Stimulated activated memory B cell treated with anti-CD40 and anti-IgM and Interleukin-4, amounts not matched to agents 10 μg/mL and 1 μg/mL and 100 μg/mL, for 72 hours (primary cell): ENCODE data around the gene SALL4.
A peak's percentile ranks its signal among the peaks of the same experiment; 100 is the strongest.
"Not testable (repeated sequence)": the region's sequence is repeated elsewhere in the genome, so short reads cannot be mapped to it uniquely, and the experiment has no call there.

Experiments used
- ATAC-seq: fragments of 150-1000 bp; cut with Tn5 transposase; 2 replicates; pipeline ENCODE4 v1.10.0; 2021
- H3K27ac Mint-ChIP-seq: one replicate; pipeline ENCODE4 v1.8.0; 2022; ENCODE audit warnings: mild to moderate bottlenecking, mixed read lengths
- H3K27me3 Mint-ChIP-seq: one replicate; pipeline ENCODE4 v1.8.0; 2022; ENCODE audit warnings: mixed read lengths
- H3K36me3 Mint-ChIP-seq: one replicate; pipeline ENCODE4 v1.8.0; 2022; ENCODE audit warnings: mixed read lengths
- H3K4me1 Mint-ChIP-seq: one replicate; pipeline ENCODE4 v1.8.0; 2022; ENCODE audit warnings: mixed read lengths
- H3K4me3 Mint-ChIP-seq: one replicate; pipeline ENCODE4 v1.8.0; 2022; ENCODE audit warnings: mild to moderate bottlenecking, moderate library complexity, mixed read lengths
- H3K9me3 Mint-ChIP-seq: one replicate; pipeline ENCODE4 v1.8.0; 2022; ENCODE audit warnings: mixed read lengths

Gene SALL4

GRCh38 chr20:51791626-51792025, 10.7 kb downstream of the SALL4 start:
- Mint-ChIP-seq H3K4me3 (no peak overlapping the region), H3K9me3 (no peaks in the 10 kb centered on the region), H3K27me3 (peaks cover 19% of the 10 kb centered on the region), H3K4me1 (no peaks in the 10 kb centered on the region), H3K27ac (no peak overlapping the region), H3K36me3 (no peaks in the 10 kb centered on the region)
- ATAC-seq: no peak

DNA sequence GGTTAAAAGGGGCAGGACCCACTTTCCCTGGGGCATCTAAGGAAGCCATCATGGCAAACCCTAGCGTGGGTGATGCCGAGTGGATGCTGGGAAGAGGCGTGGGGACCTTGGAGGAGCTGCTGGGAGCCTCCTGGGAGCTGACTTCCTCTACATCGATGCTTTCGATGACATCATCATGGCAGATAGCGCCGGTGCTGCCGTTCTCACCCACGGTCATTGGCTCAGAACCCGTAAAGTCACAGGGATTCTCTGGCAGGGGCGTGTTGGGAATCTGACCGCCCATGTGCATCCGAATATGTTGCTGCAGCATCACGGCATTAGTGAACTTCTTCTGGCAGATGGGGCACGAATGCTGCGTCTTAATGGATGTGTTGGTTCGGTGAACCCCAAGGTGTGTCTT, 12.1 kb downstream of the SALL4 start:
- Mint-ChIP-seq H3K4me3 (no peak overlapping the region), H3K27ac (no peak overlapping the region), H3K4me1 (no peaks in the 10 kb centered on the region), H3K27me3 (peaks cover 10% of the 10 kb centered on the region), H3K9me3 (no peaks in the 10 kb centered on the region), H3K36me3 (no peaks in the 10 kb centered on the region)
- ATAC-seq: no peak

- Mint-ChIP-seq H3K4me1 (no peaks in the 10 kb centered on the region), H3K27ac (no peak overlapping the region), H3K4me3 (no peak overlapping the region), H3K27me3 (peaks cover 10% of the 10 kb centered on the region), H3K9me3 (no peaks in the 10 kb centered on the region), H3K36me3 (no peaks in the 10 kb centered on the region)
- no peak for ATAC-seq
These were observed 12.9 kb downstream of the SALL4 start for GRCh38 chr20:51789434-51789833.

GRCh38 chr20:51788822-51789221, 13.5 kb downstream of the SALL4 start:
- no peaks in the 10 kb centered on the region for H3K36me3 Mint-ChIP-seq
- H3K4me1 Mint-ChIP-seq: no peaks in the 10 kb centered on the region
- H3K9me3 Mint-ChIP-seq: no peaks in the 10 kb centered on the region
- H3K4me3 Mint-ChIP-seq: no peak overlapping the region
- ATAC-seq: no peak
- H3K27me3 Mint-ChIP-seq: peaks cover 10% of the 10 kb centered on the region
- H3K27ac Mint-ChIP-seq: no peak overlapping the region

DNA sequence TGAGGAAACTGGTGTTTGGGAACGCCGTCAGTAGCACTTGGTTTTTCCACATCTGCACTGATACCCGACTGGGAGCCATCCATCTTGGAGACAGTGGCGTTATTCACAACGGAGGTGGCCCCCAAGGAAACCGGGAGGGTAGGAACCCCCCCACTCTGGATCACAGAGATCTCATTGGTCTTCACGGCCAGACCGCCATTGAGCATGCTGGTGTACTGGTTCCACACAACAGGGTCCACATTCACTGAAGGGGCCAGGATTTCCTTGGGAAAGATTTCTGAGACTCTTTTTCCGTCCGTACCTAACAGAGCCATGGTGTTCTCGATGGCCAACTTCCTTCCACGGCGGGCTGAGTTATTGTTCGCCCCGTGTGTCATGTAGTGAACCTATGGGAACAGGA, 18.0 kb downstream of the SALL4 start:
- H3K4me3 Mint-ChIP-seq: no peak overlapping the region
- no peaks in the 10 kb centered on the region for H3K36me3 Mint-ChIP-seq
- no peak overlapping the region for H3K27ac Mint-ChIP-seq
- H3K4me1 Mint-ChIP-seq: no peaks in the 10 kb centered on the region
- no peaks in the 10 kb centered on the region for H3K27me3 Mint-ChIP-seq
- H3K9me3 Mint-ChIP-seq: no peaks in the 10 kb centered on the region
- no peak for ATAC-seq

GRCh38 chr20:51778229-51778759, 24.0 kb downstream of the SALL4 start:
- H3K27ac Mint-ChIP-seq, H3K9me3 Mint-ChIP-seq, H3K4me3 Mint-ChIP-seq, H3K27me3 Mint-ChIP-seq, ATAC-seq, H3K36me3 Mint-ChIP-seq, H3K4me1 Mint-ChIP-seq: not testable (repeated sequence)

GRCh38 chr20:51775241-51775640, 27.1 kb downstream of the SALL4 start:
- Mint-ChIP-seq H3K4me3 (no peak overlapping the region), H3K27ac (no peak overlapping the region), H3K36me3 (no peaks in the 10 kb centered on the region), H3K27me3 (peaks cover 2% of the 10 kb centered on the region), H3K9me3 (peaks cover 4% of the 10 kb centered on the region), H3K4me1 (no peaks in the 10 kb centered on the region)
- no peak for ATAC-seq

- no peaks in the 10 kb centered on the region for H3K9me3 Mint-ChIP-seq
- H3K27ac Mint-ChIP-seq: no peak overlapping the region
- H3K4me3 Mint-ChIP-seq: no peak overlapping the region
- ATAC-seq: no peak
- peaks cover 9% of the 10 kb centered on the region for H3K4me1 Mint-ChIP-seq
- peaks cover 22% of the 10 kb centered on the region for H3K27me3 Mint-ChIP-seq
- H3K36me3 Mint-ChIP-seq: no peaks in the 10 kb centered on the region
These were observed 30.1 kb downstream of the SALL4 start for GRCh38 chr20:51772236-51772635.

DNA sequence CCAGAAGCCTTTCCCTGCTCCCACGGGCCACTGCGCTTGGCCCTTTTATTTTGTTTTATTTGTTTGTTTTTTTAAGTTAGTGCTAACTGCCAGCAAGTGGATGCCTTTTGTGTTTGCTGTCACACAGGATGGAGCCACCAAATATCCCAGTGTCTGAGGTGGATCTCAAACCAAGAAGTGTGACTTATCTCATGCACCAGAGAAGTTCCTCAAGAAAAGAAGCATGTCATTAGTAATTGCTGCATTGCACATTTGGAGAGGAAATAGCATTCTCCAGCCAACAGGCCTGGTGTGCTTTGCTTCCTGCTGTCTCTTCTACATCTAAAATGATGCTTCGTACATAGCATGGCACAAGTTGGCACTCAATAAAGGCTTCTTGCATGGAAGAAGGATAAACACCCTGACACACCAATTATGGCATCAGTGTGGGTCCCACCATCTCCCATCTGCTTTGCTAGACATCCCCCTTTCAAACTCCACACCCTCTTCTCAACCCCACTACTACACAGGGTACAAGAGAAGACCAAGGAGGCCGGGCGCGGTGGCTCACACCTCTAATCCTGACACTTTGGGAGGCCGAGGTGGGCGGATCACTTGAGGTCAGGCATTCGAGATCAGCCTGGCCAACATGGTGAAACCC, 32.2 kb downstream of the SALL4 start:
- Mint-ChIP-seq H3K4me1 (peaks cover 9% of the 10 kb centered on the region), H3K9me3 (no peaks in the 10 kb centered on the region), H3K27me3 (peaks cover 22% of the 10 kb centered on the region), H3K36me3 (no peaks in the 10 kb centered on the region), H3K27ac (no peak overlapping the region), H3K4me3 (no peak overlapping the region)
- no peak for ATAC-seq

- Mint-ChIP-seq H3K27me3 (peaks cover 31% of the 10 kb centered on the region), H3K27ac (no peak overlapping the region), H3K4me3 (peak overlapping the region; percentile 70), H3K36me3 (no peaks in the 10 kb centered on the region), H3K4me1 (peaks cover 9% of the 10 kb centered on the region), H3K9me3 (no peaks in the 10 kb centered on the region)
- no peak for ATAC-seq
These were observed 33.4 kb downstream of the SALL4 start for GRCh38 chr20:51768759-51769517.

DNA sequence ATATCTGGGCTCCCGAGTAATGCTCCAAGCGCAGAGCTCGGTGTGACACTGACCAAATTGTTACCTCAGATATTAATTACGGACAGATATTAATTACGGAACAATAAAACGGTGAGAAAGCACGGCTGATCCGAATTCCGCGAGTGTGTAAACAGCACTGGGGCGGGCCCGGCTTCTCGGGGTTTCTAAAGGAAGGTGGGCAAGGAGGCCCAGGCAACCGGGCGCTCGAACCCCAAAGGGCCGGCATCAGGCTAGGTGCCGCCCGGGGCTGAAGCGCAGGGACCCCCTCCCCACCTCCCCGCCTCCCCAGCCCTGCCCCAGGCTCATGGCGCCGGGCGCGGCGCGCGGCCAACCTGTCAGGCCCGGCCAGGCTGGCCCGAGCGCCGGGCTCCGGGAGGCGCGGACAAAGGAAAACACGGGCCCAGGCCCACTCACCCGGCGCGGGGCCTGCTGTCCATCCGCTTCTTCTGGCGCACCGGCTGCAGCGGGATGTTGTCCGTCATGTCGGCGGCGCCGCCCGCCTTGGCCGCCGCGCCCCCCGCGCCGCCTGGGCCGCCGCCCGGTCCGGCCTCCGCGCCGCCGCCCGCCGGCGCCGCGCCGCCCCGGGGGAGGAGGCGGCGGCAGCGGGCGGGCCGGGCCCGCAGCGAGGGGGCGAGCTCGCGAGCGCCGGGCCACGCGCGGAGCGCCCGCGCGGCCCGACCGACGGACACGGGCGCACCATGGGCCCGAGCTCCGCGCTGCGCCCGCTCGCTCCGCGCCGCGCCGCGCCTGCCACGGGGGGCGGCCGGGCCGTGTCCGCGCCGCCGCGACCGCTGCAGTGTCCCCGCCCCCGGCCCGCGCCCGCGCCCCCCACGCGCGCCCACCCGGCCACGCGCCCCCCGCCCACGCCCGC, 34.2 kb downstream of the SALL4 start, which contains the start of gene ATP9A:
Gene ATP9A (minus strand): TSS at position 524 of the 892 bp plus-strand sequence. CDS start 21 bp downstream, at position 503.
- Mint-ChIP-seq H3K27me3 (peaks cover 39% of the 10 kb centered on the region), H3K4me3 (peak within 1 kb of the TSS; percentile 70), H3K9me3 (no peaks in the 10 kb centered on the region), H3K4me1 (peaks cover 9% of the 10 kb centered on the region), H3K36me3 (no peaks in the 10 kb centered on the region), H3K27ac (no peak within 1 kb of the TSS)
- ATAC-seq: no peak

DNA sequence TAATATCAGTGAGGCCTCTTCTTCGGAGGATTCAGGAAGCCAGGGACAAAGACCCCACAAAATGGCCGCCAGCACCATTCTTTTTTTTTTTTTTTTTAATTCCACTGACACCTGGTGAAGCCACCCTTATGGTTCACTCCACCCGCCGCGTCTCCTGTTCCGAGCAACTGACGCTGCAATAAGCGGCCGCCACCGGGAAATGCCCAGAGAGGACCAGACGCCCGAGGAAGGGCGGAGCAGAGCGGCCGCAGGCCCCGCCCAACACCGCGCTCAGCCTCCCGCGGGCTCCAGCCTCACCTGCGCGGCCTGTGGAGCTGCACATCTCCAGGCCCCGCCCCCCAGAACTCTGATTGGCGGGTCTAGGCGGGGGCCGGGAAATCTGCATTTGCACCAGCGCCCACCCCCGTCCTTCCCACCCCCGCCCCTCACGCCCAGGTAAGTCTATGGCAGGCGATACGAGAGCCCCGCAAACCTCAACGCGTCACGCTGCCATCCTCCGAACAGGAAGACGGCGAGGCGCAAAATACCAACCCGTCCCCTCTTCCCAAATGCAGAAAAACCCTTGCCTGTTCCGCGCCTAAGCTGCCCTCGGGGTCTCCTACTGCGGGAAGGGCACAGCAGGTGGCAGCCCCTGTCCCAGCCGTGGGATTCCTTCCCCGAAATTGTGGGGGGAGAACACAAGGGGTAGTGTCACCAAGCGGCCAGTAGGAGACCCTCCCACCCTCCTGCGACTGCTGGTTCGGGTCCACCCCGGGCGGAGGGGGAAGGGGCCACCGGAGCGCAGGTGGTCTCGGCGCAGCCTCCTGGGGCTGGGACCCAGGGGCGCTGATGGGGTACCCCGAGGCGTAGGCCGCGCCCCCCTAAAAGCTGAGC, 35.1 kb downstream of the SALL4 start:
- Mint-ChIP-seq H3K27me3 (peaks cover 42% of the 10 kb centered on the region), H3K9me3 (no peaks in the 10 kb centered on the region), H3K4me3 (peak overlapping the region; percentile 29), H3K4me1 (peaks cover 9% of the 10 kb centered on the region), H3K27ac (no peak overlapping the region), H3K36me3 (no peaks in the 10 kb centered on the region)
- peak; percentile 52 for ATAC-seq

DNA sequence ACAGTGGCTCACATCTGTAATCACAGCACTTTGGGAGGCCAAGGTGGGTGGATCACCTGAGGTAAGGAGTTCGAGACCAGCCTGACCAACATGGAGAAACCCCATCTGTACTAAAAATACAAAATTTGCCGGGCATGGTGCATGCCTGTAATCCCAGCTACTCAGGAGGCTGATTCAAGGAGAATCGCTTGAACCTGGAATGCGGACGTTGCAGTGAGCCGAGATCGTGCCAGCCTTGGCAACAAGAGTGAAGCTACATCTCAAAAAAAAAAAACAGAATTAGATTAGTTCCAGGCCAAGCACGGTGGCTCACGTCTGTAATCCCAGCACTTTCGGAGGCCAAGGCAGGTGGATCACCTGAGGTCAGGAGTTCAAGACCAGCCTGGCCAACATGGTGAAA, 36.9 kb downstream of the SALL4 start:
- H3K27ac Mint-ChIP-seq, H3K9me3 Mint-ChIP-seq, H3K4me1 Mint-ChIP-seq, ATAC-seq, H3K36me3 Mint-ChIP-seq, H3K4me3 Mint-ChIP-seq: not testable (repeated sequence)
- H3K27me3 Mint-ChIP-seq: peaks cover 42% of the 10 kb centered on the region

GRCh38 chr20:51763965-51764602, 38.2 kb downstream of the SALL4 start:
- H3K27ac Mint-ChIP-seq: no peak overlapping the region
- no peak overlapping the region for H3K4me3 Mint-ChIP-seq
- no peaks in the 10 kb centered on the region for H3K36me3 Mint-ChIP-seq
- H3K4me1 Mint-ChIP-seq: peaks cover 7% of the 10 kb centered on the region
- peaks cover 29% of the 10 kb centered on the region for H3K27me3 Mint-ChIP-seq
- ATAC-seq: no peak
- H3K9me3 Mint-ChIP-seq: no peaks in the 10 kb centered on the region
